K562 (cell line): ENCODE data around the gene PSMA7. TPM values are rescaled to one million over a fixed set of nuclear protein-coding genes. Genes with fewer than 3 reads are reported as not detected.

Source experiments
- ATAC-seq: fragments of 200-7000 bp; cut with Tn5 transposase; 3 replicates; pipeline ENCODE4 v1.9.1; 2020; ENCODE audit warnings: moderate library complexity
- BruUV-seq: library from RNA; stranded (reverse); fragments of 400-500 nt; replicated peaks from 2 replicates; lab custom pipeline; 2021; lab: Mats Ljungman, UMichigan
- CTCF ChIA-PET: fragments of 300-600 bp; formaldehyde crosslinking; extraction: SDS; loops from one replicate; lab custom pipeline; 2021; ENCODE audit warnings: low intra/inter-chr PET ratio; lab: Yijun Ruan, JAX
- POLR2A ChIA-PET: fragments of 300-600, 350-650 bp; sonication (Branson Sonifier 250); formaldehyde crosslinking; extraction: SDS; loops from one replicate; lab custom pipeline; 2021; ENCODE audit warnings: antibody characterized with exemption, inconsistent platforms; lab: Yijun Ruan, JAX
- DNase-seq, 4 experiments: peaks; one replicate each; pipeline versions ENCODE4 v3.0.0 to v3.0.0-alpha.2; 2011 to 2018; ENCODE audit warnings: low spot score in 3 of 4, mixed read lengths in 3 of 4; ENCODE audit errors: extremely low read depth in 1 of 4
- FAIRE-seq: peaks from 2 replicates; lab custom pipeline; 2011; peaks lifted over from hg19 to GRCh38; lab: Jason Lieb, UNC
- H2AFZ ChIP-seq: 2 replicates; pipeline ENCODE4 v1.6.0; 2011; ENCODE audit warnings: low read depth, low read length, control low read depth, inconsistent platforms
- H3K27ac ChIP-seq: fragments of 200-600 bp; 3 replicates; pipeline ENCODE4 v1.8.0; 2011; ENCODE audit warnings: low read depth, mild to moderate bottlenecking, control low read depth, inconsistent platforms, low read length, moderate library complexity, mixed read lengths; ENCODE audit errors: extremely low read depth
- H3K27me3 ChIP-seq, 2 experiments: fragments of 300-600 bp in 1 of 2; 2 replicates in 1 of 2; 3 replicates in 1 of 2; pipeline versions ENCODE4 v1.6.0 to v1.8.0; 2011; ENCODE audit warnings: inconsistent platforms in 2 of 2, low read length in 2 of 2, mild to moderate bottlenecking in 1 of 2, mixed read lengths in 1 of 2, moderate library complexity in 1 of 2; ENCODE audit not compliant: control insufficient read depth in 2 of 2, insufficient read depth in 2 of 2
- H3K36me3 ChIP-seq: fragments of 300-600 bp; 3 replicates; pipeline ENCODE4 v1.8.0; 2011; ENCODE audit warnings: mild to moderate bottlenecking, low read length, inconsistent platforms; ENCODE audit not compliant: control insufficient read depth, insufficient read depth
- H3K4me1 ChIP-seq, 2 experiments: fragments of 200-600 bp in 1 of 2; replicated peaks in 1 of 2; 2 replicates in 1 of 2; 3 replicates in 1 of 2; pipeline versions ENCODE4 v1.5.1 to v1.8.0; 2011; ENCODE audit warnings: inconsistent platforms in 2 of 2, low read length in 2 of 2, mild to moderate bottlenecking in 1 of 2, mixed read lengths in 1 of 2, moderate library complexity in 1 of 2; ENCODE audit not compliant: control insufficient read depth in 2 of 2, insufficient read depth in 2 of 2
- H3K4me2 ChIP-seq: 2 replicates; pipeline ENCODE4 v1.6.1; 2011; ENCODE audit warnings: low read length, control low read depth, inconsistent platforms, mixed read lengths; ENCODE audit not compliant: insufficient read depth
- H3K4me3 ChIP-seq: fragments of 200-600 bp; sonication (generic), shearing (Covaris generic); 2 replicates; pipeline ENCODE4 v1.5.1; 2016; ENCODE audit warnings: control low read depth, inconsistent platforms
- H3K79me2 ChIP-seq: fragments of 200-600 bp; 3 replicates; pipeline ENCODE4 v1.8.0; 2011; ENCODE audit warnings: low read length, inconsistent platforms; ENCODE audit not compliant: control insufficient read depth, insufficient read depth
- H3K9ac ChIP-seq, 2 experiments: 2 replicates each; pipeline versions ENCODE4 v1.6.0 to v1.6.1; 2011; ENCODE audit warnings: low read depth in 2 of 2, low read length in 2 of 2, control low read depth in 1 of 2, inconsistent platforms in 1 of 2, mild to moderate bottlenecking in 1 of 2, mixed read lengths in 1 of 2; ENCODE audit not compliant: insufficient read depth in 1 of 2
- H3K9me1 ChIP-seq: one replicate; pipeline ENCODE4 v1.6.0; 2011; ENCODE audit warnings: inconsistent platforms, mild to moderate bottlenecking, low read length, moderate library complexity; ENCODE audit not compliant: control insufficient read depth, insufficient read depth
- H3K9me3 ChIP-seq: replicated peaks from 2 replicates; pipeline ENCODE4 v1.5.1; 2011; ENCODE audit warnings: low read depth, low read length, inconsistent platforms; ENCODE audit not compliant: control insufficient read depth, insufficient read depth
- H4K20me1 ChIP-seq: replicated peaks from 2 replicates; pipeline ENCODE4 v1.6.1; 2011; ENCODE audit warnings: low read length, inconsistent platforms, mixed read lengths; ENCODE audit not compliant: control insufficient read depth, insufficient read depth
- ATF6 ChIP-seq: sonication (generic); formaldehyde crosslinking; IDR thresholded peaks from 2 replicates; pipeline ENCODE4 v1.4.0; 2020; ENCODE audit warnings: mild to moderate bottlenecking, missing genetic modification reagents
- CREB5 ChIP-seq: fragments of 250-450 bp; sonication (Bioruptor Pico); IDR thresholded peaks from 2 replicates; pipeline ENCODE4 v1.5.0; 2020; ENCODE audit warnings: mild to moderate bottlenecking
- CTBP1 ChIP-seq: fragments of 450-650 bp; IDR thresholded peaks from 2 replicates; pipeline ENCODE4 v1.6.1; 2016; ENCODE audit warnings: borderline replicate concordance
- E2F5 ChIP-seq: sonication (generic); formaldehyde crosslinking; IDR thresholded peaks from 2 replicates; pipeline ENCODE4 v1.8.0; 2022; ENCODE audit warnings: mild to moderate bottlenecking, missing genetic modification reagents
- GTF2E2 ChIP-seq: fragments of 200-800 bp; sonication (Bioruptor generic); IDR thresholded peaks from 2 replicates; pipeline ENCODE4 v1.6.1; 2016; ENCODE audit warnings: missing genetic modification characterization, missing compliant biosample characterization
- HNRNPLL ChIP-seq: fragments of 200-400 bp; formaldehyde crosslinking; IDR thresholded peaks from 2 replicates; pipeline ENCODE4 v1.6.1; 2017; ENCODE audit warnings: low read length, low read depth, mild to moderate bottlenecking; ENCODE audit not compliant: poor library complexity, severe bottlenecking
- KAT2B ChIP-seq: IDR thresholded peaks from one replicate; pipeline ENCODE4 v1.6.1; 2012; ENCODE audit warnings: low read depth, mild to moderate bottlenecking, control low read depth, inconsistent platforms, low read length, moderate library complexity
- MTA2 ChIP-seq: fragments of 450-650 bp; IDR thresholded peaks from 2 replicates; pipeline ENCODE4 v1.6.1; 2016; ENCODE audit warnings: low read depth
- PCBP1 ChIP-seq: fragments of 200-400 bp; formaldehyde crosslinking; IDR thresholded peaks from 2 replicates; pipeline ENCODE4 v1.6.1; 2018; ENCODE audit warnings: mild to moderate bottlenecking, low read depth, low read length; ENCODE audit not compliant: poor library complexity, severe bottlenecking
- PHTF2 ChIP-seq: fragments of 250-450 bp; sonication (Bioruptor Pico); IDR thresholded peaks from 2 replicates; pipeline ENCODE4 v1.5.0; 2021; ENCODE audit warnings: mild to moderate bottlenecking
- POLR2H ChIP-seq: IDR thresholded peaks from 2 replicates; pipeline ENCODE4 v1.6.1; 2016; ENCODE audit warnings: missing genetic modification characterization, low read depth, mild to moderate bottlenecking, control low read depth, missing compliant biosample characterization, moderate library complexity
- RB1 ChIP-seq: fragments of 450-650 bp; IDR thresholded peaks from 2 replicates; pipeline ENCODE4 v1.6.1; 2017; ENCODE audit warnings: low read depth, mild to moderate bottlenecking
- TCF15 ChIP-seq: fragments of 250-450 bp; sonication (Bioruptor Pico); IDR thresholded peaks from 2 replicates; pipeline ENCODE4 v1.8.0; 2022; ENCODE audit warnings: moderate library complexity, mild to moderate bottlenecking, inconsistent platforms
- TFAM ChIP-seq: fragments of 250-450 bp; sonication (Bioruptor Pico); conservative IDR thresholded peaks from 2 replicates; pipeline ENCODE4 v1.5.0; 2021; ENCODE audit warnings: mild to moderate bottlenecking, moderate library complexity
- ZNF124 ChIP-seq: sonication (generic); formaldehyde crosslinking; IDR thresholded peaks from 2 replicates; pipeline ENCODE4 v1.8.1; 2022; ENCODE audit warnings: missing genetic modification reagents
- ZNF175 ChIP-seq: fragments of 200-800 bp; sonication (Bioruptor generic); IDR thresholded peaks from 2 replicates; pipeline ENCODE4 v1.6.1; 2016; ENCODE audit warnings: low read depth, mild to moderate bottlenecking, missing genetic modification characterization, missing compliant biosample characterization
- ZNF3 ChIP-seq: fragments of 250-450 bp; sonication (Bioruptor Pico); IDR thresholded peaks from 2 replicates; pipeline ENCODE4 v1.5.0; 2021; ENCODE audit warnings: mild to moderate bottlenecking, moderate library complexity
- WGBS: fragments of 100-300 bp; shearing (Covaris generic); methylation state at CpG from one replicate; pipeline ENCODE4 v1.1.6; 2016; ENCODE audit warnings: low coverage, mixed read lengths; ENCODE audit not compliant: insufficient coverage; ENCODE audit errors: missing lambda C conversion rate; 5-methylcytosine and 5-hydroxymethylcytosine counted together
- in situ Hi-C: fragments of 300-500 bp; cut with MboI; formaldehyde crosslinking; loops from 4 replicates; pipeline ENCODE4 v1.15.0; 2018; ENCODE audit warnings: inconsistent platforms, mixed read lengths
- intact Hi-C: fragments of 100-400 bp; cut with micrococcal nuclease; formaldehyde crosslinking; loops from 2 replicates; pipeline ENCODE4 v1.14.2; 2022
- polyA plus RNA-seq, 8 experiments: library from polyadenylated mRNA; depleted of rRNA in 4 of 8; stranded (reverse) in 5 of 8; unstranded in 3 of 8; fragments of >200 nt; fragmentation: Nextera tagmentation in 2 of 8; fragmentation: Illumina TruSeq in 1 of 8; extraction: Ambion mirVana in 2 of 8; extraction: Trizol in 1 of 8; gene quantifications; 2 replicates each; pipeline versions ENCODE4 v1.2.1 to v1.2.3, GENCODE V29; 2011 to 2014; ENCODE audit warnings: inconsistent platforms in 1 of 8, missing spikeins in 1 of 8
- total RNA-seq, 7 experiments: library from RNA; depleted of rRNA in 6 of 7; stranded (reverse); fragments of >200 nt in 6 of 7; fragmentation: Illumina TruSeq in 2 of 7; extraction: Trizol in 2 of 7; gene quantifications; 2 replicates each; pipeline versions ENCODE4 v1.2.1 to v1.2.3, GENCODE V29; 2011 to 2021; ENCODE audit warnings: low replicate concordance in 1 of 7

The PSMA7 gene
- total and polyA plus RNA-seq, 9 of the 15 experiments (the other 6 are each of a cell fraction or from before 2014, with no cell fraction given), result 257 to 510 (median 393) TPM

DNA sequence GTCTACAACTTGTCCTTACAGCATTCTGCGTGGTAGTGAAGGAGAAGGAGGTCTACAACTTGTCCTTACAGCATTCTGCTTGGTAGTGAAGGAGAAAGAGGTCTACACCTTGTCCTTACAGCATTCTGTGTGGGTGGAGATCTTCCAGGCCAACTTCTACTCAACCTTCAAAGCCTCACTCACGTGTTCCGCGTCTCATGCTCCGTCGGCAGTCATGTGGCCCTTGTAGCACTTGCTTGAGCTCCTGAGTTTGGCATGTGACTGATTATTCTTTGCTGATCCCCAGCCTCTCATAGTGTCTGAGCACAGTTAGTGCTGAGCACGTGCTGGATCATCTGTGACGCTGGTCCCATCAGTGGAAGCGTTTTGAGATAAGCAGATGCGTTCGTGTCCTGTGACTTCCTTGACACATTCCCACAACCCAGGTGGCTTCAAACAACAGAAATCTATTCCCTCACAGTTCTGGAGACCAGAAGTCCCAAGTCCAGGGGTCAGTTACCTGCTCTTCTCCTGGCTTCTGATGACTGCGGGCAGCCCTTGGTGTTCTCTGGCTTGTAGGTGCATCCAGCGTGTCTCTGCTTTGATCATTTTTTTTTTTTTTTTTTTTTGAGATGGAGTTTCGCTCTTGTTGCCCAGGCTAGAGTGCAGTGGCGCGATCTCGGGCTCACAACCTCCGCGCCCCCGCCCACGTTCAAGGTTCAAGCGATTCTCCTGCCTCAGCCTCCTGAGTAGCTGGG is 3.0 kb upstream of the PSMA7 start:
- POLR2A ChIA-PET, result interaction anchor here (1.0 to 1.2 kb wide), 3 partner anchors 9 to 31 kb away, joined by 3 to 4 read pairs (median 4); no protein-coding TSS in a partner anchor
- no peaks in the 10 kb centered on the region for H3K9me3 ChIP-seq
- H3K27me3 ChIP-seq, result no peaks in the 10 kb centered on the region
- peaks cover 93% of the 10 kb centered on the region for H3K79me2 ChIP-seq
- ATAC-seq (peak; percentile 37), FAIRE-seq (peak; percentile 98), DNase-seq (peak in 2 of 4 experiments; percentile 64 to 89)
- H3K4me3 ChIP-seq, result no peak overlapping the region
- intact Hi-C loops (loop anchor here (10.0 kb wide), 1 partner anchor 239 kb away; the partner anchor contains the start of gene RPS21), in situ Hi-C loops (no loop called here)
- H3K4me1 ChIP-seq, result peaks cover 42 to 80% of the 10 kb centered on the region in 2 experiments; a peak in 4 of 5 replicates
- peak overlapping the region; percentile 0; the same call in 1 of the 2 replicates for H2AFZ ChIP-seq
- peaks cover 3% of the 10 kb centered on the region for H3K9me1 ChIP-seq
- WGBS, result 35% methylated on average over 19 of the region's 22 CpGs
- no TSS peak for BruUV-seq
- peaks cover 44% of the 10 kb centered on the region for H3K36me3 ChIP-seq
- CTCF ChIA-PET, result interaction anchor here (0.6 kb wide), 1 partner anchor 78 kb away, joined by 3 read pairs; no protein-coding TSS in a partner anchor
- peak overlapping the region; percentile 54 for H3K27ac ChIP-seq
- peak overlapping the region; percentile 26 to 74; a peak in 2 of 4 replicates for H3K9ac ChIP-seq
- peak overlapping the region; percentile 17 for H3K4me2 ChIP-seq
- peaks cover 59% of the 10 kb centered on the region for H4K20me1 ChIP-seq
- TF ChIP-seq TCF15 (0 out of 2 replicates have a peak, but pooled peaks have one; percentile 17), PCBP1 (no peak), ATF6 (peak; percentile 29; the same call in 1 of the 2 replicates), ZNF124 (no peak), KAT2B (no peak), POLR2H (tag) (no peak), MTA2 (peak; percentile 54; the same call in 1 of the 2 replicates), CREB5 (no peak), TFAM (no peak), ZNF3 (CRISPR knock-in tag) (no peak), HNRNPLL (no peak), GTF2E2 (tag) (no peak), ZNF175 (peak; percentile 64), PHTF2 (no peak), RB1 (no peak; the same call in 1 of the 2 replicates), E2F5 (CRISPR knock-in tag) (peak; percentile 17; the same call in 1 of the 2 replicates), CTBP1 (peak; percentile 88)
